DMS79 (cell line): ENCODE measurements around the gene ZDHHC9.
"Not testable (repeated sequence)": the region's sequence is repeated elsewhere in the genome, so short reads cannot be mapped to it uniquely, and the experiment has no call there.

Experiments used
- DNase-seq: peaks from one replicate; lab custom pipeline; 2025; lab: John Stamatoyannopoulos, UW

Gene ZDHHC9

DNA sequence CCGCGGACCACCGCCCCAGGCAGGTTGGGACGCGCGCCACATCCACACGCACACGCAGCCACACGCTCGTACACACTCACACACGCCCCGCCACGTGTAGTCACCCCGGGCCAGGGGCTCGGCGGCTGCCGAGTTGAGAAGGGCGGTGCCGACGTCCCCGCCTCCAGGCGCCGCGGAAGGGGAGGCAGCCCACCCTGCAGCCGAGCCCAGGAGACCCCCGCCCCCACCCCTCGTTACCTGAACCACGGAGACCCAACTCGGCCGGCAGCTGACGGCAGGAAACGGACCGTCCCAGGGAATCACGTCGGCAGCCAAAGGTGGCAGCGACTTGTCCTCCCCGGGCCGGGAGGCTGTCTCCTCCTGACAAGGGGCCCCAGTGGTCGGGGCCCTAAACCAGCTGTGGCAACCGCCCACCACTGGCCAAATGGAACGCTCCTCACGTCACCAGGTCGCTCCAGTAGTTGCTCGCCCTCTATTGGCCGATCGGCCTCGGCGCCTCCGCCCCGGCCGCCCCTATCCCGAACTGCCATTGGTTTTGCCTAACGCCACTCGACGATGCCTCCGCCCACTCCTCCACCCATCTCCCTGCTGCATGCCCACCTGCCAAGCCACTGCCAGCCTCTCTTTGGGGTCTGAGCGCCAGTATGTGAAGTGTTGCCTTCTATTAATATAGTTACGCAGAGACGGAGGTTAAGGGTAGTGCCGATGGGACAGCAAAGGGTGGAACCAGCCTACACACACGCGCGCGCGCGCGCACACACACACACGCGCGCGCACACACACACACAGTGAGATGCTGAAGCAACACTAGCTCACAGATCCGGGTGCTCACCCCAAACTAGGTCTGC lies at the start of gene ZDHHC9:
Gene ZDHHC9 (minus strand): TSS at position 428 of the 848 bp plus-strand sequence. CDS start 1,941 bp downstream, outside the sequence.
- peak; percentile 76 for DNase-seq

DNA sequence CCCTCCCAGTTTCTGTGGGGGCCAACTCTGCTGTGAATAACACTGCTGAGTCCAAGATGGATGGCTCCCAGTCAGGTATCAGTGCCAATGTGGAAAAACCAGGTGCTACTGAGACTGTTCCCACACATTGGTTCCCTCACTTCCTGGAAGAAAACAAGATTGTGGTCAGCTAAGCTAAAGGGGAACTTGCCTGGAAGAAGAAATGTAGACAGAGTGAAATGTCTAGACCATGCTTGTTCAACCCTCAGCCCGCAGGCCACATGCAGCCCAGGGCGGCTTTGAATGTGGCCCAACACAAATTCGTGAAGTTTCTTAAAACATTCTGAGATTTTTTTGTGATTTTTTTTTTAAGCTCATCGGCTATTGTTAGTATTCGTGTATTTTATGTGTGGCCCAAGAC lies 33.7 kb upstream of the ZDHHC9 start:
- no peak for DNase-seq

DNA sequence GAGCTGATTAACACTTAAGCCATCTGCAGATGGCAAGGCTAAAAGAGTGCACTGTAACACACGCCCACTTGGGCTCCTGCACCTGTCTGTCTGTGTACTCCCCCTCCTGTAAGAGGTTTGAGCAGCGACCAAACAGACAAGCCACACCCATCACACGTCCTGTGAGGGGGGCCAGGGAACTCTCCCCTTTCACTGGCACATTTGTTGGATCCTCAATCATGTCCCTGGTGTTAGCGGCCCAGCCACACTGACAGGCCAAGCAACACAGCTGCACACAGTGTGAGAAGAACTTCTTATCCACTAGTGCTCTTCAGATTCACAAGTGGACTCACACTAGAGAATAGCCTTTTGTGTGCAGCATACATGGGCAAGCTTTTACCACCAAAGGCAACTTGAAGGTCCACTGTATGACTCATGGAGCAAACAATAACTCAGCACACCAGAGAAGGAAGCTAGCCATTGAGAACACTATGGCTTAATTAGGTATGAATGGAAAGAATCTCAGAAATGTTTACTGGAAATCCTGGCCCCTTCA lies 33.2 kb upstream of the ZDHHC9 start:
- peak; percentile 48 for DNase-seq

DNA sequence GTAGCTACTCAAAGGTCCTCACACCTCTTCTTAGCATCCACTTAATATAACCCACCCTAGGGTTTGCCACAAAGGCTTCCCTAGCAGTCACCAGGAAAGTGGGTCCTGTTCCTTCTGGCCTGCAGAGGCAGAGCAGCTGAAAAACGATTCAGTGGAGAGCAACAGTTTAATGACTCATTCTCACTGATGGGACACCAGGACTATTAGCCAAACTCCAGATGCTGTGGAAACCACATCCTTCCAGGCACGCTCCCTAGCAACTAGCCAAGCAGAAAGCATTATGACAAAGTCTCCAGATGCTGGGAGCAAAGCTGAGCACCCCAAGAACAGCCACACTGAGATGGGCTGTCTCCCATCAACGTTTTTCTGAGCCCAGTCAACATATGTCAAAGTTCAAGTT lies 32.0 kb upstream of the ZDHHC9 start:
- DNase-seq: no peak

DNA sequence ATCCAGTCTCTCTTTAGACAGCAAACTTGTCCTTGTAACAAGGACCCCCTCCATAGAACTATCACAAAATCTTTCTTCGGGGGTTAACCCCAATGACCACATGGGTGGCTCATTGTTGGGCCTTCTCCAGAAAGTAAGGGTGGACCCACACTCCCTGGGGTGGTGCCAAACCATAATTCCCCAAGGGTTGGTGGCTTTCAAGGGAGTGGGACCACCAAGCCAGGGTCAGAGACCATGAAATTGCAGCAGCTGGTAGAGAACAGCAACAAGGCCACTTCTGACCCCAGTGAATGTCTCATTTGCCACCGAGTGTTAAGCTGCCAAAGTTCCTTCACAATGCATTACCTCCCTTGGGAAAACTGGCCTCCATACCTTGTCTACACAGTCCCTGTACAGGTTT lies 28.8 kb upstream of the ZDHHC9 start:
- no peak for DNase-seq

DNA sequence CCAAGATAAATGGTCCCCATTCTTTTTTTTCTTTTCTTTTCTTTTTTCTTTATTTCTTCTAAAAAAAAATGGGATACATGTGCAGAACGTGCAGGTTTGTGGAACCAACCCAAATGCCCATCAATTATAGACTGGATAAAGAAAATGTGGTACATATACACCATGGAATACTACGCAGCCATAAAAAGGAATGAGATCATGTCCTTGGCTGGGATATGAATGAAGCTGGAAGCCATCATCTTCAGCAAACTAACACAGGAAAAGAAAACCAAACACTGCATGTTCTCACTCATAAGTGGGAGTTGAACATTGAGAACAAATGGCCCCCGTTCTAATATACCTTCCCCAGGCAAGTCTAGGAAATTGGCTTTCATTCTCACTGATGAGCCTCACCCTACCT lies 22.6 kb upstream of the ZDHHC9 start:
- not testable (repeated sequence) for DNase-seq

DNA sequence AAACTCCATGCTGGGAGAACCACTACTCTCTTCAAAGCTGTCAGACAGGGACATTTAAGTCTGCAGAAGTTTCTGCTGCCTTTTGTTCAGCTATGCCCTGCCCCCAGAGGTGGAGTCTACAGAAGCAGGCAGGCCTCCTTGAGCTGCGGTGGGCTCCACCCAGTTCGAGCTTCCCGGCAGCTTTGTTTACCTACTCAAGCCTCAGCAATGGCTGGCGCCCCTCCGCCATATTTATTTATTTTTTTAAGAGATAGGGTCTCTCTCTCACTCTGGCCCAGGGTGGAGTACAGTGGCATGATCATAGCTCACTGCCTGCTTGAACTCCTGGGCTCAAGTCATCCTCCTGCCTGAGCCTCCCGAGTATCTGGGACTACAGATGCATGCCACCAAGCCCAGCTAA lies 15.4 kb upstream of the ZDHHC9 start:
- not testable (repeated sequence) for DNase-seq

DNA sequence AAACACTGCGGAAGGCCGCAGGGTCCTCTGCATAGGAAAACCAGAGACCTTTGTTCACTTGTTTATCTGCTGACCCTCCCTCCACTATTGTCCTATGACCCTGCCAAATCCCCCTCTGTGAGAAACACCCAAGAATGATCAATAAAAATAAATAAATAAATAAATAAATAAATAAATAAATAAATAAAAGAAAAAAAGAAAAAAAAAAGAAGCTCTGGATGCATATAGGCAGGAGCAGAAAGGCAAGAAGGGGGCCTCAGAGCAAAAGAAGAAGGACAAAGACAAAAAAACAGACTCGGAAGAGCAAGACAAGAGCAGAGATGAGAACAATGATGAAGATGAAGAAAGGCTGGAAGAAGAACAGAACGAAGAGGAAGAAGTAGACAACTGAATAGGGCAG lies 8.1 kb upstream of the ZDHHC9 start:
- DNase-seq: not testable (repeated sequence)

DNA sequence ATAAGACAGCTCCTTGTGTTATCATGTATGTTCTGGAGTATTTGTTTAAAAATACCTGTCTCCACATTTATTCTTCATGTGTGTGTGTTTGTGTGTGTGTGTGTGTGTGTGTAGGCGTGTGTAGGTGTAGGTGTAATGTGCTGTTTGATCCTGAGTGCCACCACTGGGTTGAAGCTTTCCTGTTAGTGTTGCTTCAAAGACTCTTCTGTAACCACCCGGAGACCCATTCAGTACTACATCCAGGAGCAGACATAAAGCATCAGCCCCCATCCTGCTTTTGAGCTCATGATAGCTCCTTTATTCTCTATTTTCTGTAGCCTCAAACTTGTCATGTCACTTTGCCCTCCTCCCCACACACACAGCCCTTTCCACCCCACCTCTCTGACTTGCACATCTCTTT lies 3.0 kb upstream of the ZDHHC9 start:
- DNase-seq: no peak

DNA sequence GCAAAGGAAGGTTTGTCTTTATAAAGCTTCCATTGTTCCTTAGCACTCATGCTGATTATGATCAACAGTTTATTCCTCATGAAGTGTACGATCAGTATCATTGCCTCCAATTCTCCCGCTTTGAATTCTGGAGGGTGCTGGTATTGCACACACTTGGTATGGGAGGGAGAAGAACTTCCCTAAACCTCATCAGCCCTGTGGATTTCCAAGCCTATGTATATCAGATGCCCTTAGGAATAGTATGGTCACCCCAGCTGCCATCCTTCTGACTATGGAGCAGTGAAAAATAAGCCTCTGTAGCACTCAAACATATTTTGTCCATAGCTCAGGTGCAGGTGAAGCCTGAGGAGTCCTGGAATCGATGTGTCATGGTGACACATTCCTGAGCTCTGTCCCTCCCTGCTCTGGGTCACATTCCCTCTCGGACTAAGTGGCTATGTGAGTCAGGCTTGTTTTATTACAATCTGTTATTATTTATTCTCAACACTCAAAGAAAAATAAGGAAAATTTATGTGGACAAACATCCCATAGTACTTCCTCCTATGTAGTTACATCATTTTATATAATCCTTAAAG lies 2.0 kb upstream of the ZDHHC9 start:
- DNase-seq: no peak

DNA sequence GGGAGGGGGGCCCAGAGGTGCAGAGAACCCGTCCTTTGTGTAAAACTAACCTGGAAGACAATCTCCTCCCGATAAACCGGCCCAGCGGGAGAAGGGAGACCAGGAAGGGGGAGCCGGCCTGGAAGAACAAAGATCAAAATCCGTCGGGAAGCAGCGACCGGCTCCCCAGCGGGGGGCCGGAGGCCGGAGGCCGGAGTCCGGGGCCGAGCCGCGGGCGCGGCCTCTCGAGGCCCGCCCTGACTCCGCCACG lies 552 bp downstream of the ZDHHC9 start:
- DNase-seq: no peak

DNA sequence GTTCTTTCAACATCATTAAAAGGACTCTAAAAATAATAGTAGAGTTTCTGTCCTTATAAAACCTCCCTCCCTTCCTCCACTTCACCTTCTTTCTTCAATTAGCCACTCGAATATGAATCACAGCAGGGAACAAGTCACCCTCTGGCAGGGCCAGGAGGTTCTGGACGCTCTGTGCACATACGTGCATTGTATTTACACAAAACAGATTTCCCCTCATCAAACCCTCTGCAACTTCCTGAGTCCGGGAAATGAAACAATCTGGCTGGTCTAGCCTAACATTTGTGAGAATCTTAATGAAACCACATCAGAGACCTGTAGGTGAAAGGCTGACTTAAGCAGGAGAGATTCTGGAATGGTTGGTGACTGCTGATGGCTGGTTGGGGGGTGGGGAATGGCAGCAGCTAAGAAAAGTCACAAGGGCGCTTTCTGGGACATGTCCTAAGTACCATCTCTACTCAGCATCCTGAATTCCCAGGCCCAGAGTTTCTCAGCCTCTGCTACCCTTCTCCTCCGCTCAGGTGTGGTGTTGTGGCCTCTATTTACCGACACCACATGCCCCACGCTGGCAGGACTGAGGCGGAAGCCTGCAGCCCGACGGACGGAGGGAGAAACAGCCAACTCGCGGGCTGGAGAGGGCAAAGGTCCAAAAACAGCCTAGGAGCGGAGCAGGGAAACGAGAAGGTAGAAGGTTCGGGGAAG lies 1.0 kb downstream of the ZDHHC9 start:
- DNase-seq: peak; percentile 0

DNA sequence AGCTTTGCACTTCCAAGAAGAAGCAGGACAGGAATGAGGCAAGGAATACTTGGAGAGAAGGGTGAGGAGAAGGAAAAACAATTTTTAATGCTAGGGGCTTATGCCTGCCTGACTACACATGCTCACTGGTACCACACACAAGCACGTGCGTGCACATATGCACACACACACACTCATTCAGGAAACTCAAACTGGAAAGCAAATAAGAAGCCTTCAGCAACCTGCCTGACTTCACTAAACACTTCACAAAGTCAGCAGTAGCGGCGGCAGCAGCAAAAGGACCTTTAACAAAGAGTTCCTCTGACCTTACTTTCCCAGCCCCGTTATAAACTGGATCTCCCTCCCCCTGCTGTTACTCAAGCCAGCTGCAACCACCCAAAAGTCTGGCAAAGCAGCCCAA lies 3.3 kb downstream of the ZDHHC9 start:
- no peak for DNase-seq

DNA sequence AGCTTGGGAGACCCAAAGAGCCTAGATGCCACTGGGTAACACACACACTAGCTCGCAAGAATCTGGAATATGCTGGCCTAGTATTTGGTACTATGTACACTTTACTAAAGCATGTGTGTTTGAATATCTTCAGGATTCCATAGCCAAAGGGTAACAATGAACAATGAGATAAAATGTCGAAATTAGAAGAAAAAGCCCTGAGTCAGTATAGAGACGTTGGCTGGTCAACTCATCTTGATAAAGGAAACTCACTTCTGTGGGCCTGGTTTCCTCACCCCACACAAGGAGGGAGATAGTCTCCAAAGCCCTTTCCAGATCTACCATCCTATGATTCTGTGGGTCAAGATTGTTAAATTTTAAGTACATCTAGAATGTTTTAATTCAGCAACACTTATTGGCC lies 6.9 kb downstream of the ZDHHC9 start:
- DNase-seq: no peak

DNA sequence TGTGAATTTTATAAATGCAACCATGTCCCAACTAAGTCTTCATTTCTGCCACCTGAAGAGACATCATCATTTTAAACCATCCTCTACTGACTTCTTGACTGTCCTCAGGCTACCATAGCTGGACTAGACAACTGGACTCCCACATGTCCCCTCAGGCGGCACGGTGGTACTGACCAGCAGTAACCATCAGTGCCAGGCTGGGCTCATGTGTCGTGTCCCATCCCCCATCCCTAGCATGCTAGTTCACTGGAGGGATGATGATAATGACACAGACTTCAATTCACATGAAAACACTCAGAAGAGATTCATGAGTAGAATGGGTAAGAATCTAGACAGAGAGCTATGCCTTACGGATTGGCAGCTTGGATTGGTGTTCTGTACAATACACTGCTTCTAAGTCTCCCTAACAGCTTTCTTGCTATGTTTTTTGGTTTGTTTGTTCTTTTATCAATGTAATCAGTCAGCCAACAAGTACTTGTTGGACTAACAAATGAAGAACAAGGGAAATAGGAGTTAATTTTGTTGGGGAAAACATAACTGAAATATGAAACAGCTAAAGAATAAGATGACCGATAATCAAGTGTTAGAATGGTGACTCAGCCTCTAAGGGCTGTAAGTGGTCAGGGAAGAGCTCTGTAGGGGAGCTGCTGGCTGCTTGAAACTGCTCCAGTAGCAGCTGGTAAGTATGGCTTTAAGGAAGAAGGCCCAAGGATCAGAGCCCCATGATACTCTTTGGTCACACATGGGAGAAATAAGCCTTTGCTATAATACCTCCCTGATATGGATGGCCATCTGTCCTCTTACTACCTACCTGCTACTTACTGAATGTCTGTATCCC lies 10.3 kb downstream of the ZDHHC9 start:
- DNase-seq: peak; percentile 2

DNA sequence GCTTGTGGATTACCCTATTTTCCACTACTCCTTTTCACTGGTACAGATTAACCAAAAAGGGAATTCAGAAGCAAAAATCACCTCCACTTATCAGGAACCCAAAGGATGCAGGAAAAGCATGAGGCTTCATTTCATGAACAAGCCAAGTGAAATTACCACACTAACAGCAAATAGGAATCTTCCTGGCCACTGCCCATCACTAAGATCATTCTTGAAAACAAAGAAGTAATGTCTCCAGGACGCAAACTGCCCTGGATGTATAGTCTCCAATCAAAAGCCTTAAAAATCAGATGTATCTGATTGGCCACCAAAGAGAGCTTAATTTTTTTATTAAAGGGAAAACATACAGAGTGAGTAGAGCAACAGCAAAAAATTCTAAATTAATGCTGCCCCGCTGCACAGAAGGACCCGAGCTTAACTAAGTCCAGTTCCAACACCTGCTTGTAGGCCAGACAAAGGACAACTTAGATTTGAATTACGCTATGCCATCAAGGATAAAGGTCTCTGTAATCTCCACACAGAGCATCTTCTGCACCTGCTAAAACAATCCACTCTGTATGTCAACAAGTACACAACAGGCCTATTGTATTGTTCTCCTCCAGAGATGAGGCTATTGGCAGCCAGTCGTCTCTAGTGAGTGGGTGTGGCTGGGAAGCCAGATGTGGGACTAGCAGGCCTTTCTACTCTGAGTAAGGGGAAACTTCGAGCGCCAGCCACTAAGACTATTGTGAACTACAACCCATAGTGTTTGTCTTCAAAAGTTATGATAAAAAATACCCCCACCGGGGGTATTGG lies 12.4 kb downstream of the ZDHHC9 start:
- DNase-seq: no peak

DNA sequence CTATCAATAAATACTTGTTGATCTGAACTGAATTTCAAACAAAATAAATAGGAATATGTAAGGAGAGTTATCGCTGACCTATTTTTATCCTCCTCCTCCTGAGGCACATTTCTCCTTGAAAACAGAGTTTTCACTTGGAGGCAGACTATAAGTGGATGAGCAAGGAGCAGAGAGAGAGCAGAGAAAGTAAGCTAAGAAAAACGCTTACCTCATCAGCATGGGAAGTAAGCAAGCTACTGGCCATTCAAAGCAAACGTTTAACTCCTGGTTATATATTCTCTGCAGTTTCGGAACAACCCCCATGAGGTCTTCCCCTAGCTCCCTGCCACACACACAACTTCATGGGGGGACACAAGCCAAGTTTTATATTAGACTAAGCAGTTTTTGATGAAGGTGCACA lies 13.2 kb downstream of the ZDHHC9 start:
- DNase-seq: no peak

DNA sequence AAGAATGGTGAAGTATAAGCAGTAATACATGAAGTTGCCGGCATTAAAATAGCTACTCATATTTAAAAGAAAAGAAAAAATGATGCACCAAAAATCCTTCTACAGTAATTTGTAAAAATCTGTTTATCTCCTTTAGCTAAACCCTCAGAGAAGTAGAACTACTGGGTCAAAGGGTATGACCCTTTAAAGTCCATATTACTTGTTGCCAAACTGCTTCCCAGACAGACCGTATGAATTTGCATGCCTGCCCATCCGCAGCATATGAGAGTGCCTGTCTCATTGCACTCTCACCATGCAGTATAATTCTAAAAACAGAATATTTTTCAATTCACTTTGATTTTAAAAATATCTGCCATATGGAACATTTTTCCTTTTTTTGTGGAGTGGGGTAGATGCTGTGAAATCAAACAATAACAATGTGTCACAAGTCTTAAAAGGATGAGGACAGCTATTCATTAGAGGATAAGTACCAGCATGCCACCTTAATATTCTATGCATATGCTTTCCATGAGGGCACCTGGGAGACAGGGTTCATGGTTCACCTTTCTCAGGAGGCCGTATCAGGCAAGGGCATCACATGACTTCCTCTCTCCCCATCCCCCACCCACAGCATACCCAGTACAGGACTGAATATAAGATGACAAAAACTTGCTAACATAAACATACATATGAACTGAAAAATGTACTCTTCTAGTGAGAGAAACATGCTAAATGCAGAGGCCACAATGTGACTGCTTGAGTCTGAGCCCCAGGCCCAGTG lies 17.8 kb downstream of the ZDHHC9 start:
- DNase-seq: no peak

DNA sequence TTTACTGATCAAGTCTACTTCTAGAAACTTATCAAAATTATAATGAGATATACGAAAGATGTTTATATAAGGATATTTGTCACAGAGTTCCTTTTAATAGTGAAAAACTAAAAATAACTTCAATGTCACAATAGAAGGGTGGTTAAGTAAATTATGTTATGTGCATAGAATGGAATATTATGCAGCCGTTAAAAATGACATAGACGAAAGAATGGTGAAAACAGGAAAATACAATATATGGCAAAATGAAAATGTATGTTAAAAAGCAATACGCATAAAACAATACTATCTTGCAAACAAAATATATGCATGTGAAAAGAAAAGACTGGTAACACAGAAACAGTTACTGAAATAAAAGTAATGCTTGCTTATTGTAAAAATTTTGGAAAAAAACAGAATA lies 19.1 kb downstream of the ZDHHC9 start:
- no peak for DNase-seq

DNA sequence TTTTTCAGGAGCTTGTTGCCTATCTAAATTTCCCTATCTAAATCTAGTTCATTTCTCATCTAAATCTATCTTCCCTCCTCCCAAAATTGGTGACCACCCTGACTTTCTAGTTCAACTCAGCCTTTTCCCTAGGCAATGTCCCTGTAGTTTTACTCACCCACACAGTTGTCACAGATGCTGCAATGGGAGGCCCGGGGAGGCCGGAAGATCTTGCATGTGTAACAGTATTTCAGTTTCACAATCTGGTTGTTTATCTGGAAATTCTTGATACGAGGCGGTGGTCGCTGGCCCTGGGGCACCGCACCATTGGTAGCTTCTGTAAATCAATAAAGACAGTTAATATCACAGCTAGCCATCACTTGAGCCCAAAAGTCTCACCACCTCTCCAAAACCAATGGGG lies 20.2 kb downstream of the ZDHHC9 start:
- no peak for DNase-seq

DNA sequence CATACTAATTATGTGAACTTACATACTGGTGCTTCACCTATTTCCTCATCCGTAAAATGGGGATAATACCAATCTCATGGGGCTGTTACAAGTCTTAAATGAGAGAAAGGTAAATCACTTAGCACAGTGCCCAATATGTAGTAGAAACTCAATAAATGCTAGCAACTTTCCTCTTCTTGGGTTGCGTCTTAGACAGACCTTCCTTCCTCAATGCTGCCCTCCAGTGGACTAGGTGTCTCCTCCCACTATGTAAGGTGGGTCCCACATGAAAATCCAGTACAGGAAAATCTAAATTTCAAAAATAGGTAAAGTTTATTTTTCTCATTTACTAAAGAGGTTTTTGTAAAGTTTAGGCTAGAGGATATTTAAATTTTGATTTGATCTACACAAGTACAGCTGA lies 20.6 kb downstream of the ZDHHC9 start:
- DNase-seq: no peak
